Right renal cortex interstitium (tissue), 3 donors: Measurements from ENCODE around the gene CDK11A. TPM values are rescaled to one million over a fixed set of nuclear protein-coding genes. Genes with fewer than 3 reads are reported as not detected.
"Not testable (repeated sequence)": the region's sequence is repeated elsewhere in the genome, so short reads cannot be mapped to it uniquely, and the experiment has no call there.

ENCODE experiments used
- DNase-seq, 3 donors: peaks; one replicate each; pipeline ENCODE4 v3.0.0-alpha.2; 2013; ENCODE audit warnings: low read depth in 3 of 3, low spot score in 2 of 3
- polyA plus RNA-seq, 3 donors: library from polyadenylated mRNA; unstranded; fragments of 120-200 nt; gene quantifications; one replicate each; pipeline ENCODE4 v1.2.1, GENCODE V29; 2013; ENCODE audit not compliant: insufficient read length in 3 of 3

CDK11A gene
- polyA plus RNA-seq, 3 donors, result 20.4 to 25.8 (median 24.5) TPM

- DNase-seq, result no peak
These were observed 36.3 kb downstream of the CDK11A start for GRCh38 chr1:1687846-1688245.

GRCh38 chr1:1684031-1684681, 40.0 kb downstream of the CDK11A start:
- DNase-seq, result no peak

- no peak for DNase-seq
These were observed 40.9 kb downstream of the CDK11A start for GRCh38 chr1:1683104-1683905.

- no peak for DNase-seq
These were observed 43.3 kb downstream of the CDK11A start for GRCh38 chr1:1680912-1681273.

GRCh38 chr1:1680031-1680911, 43.9 kb downstream of the CDK11A start:
- DNase-seq, result no peak

GRCh38 chr1:1678581-1679380, 45.4 kb downstream of the CDK11A start:
- DNase-seq, result no peak

- no peak for DNase-seq
These were observed 46.2 kb downstream of the CDK11A start for GRCh38 chr1:1677718-1678580.

- not testable (repeated sequence) for DNase-seq
These were observed 48.1 kb downstream of the CDK11A start for GRCh38 chr1:1676087-1676486.

- DNase-seq, result not testable (repeated sequence)
These were observed 48.9 kb downstream of the CDK11A start for GRCh38 chr1:1675218-1675617.

GRCh38 chr1:1674806-1675205, 49.4 kb downstream of the CDK11A start:
- not testable (repeated sequence) for DNase-seq

- no peak for DNase-seq
These were observed 51.8 kb downstream of the CDK11A start for GRCh38 chr1:1672181-1672965.

- DNase-seq, result no peak
These were observed 52.6 kb downstream of the CDK11A start for GRCh38 chr1:1671365-1672119.

- DNase-seq, result no peak
These were observed 53.3 kb downstream of the CDK11A start for GRCh38 chr1:1670866-1671265.

GRCh38 chr1:1669468-1670440, 54.4 kb downstream of the CDK11A start:
- no peak for DNase-seq

GRCh38 chr1:1666526-1666925, 57.6 kb downstream of the CDK11A start:
- no peak for DNase-seq

GRCh38 chr1:1665815-1666251, 58.3 kb downstream of the CDK11A start:
- DNase-seq, result no peak
